ENCODE data around the gene KRT85.

DNA sequence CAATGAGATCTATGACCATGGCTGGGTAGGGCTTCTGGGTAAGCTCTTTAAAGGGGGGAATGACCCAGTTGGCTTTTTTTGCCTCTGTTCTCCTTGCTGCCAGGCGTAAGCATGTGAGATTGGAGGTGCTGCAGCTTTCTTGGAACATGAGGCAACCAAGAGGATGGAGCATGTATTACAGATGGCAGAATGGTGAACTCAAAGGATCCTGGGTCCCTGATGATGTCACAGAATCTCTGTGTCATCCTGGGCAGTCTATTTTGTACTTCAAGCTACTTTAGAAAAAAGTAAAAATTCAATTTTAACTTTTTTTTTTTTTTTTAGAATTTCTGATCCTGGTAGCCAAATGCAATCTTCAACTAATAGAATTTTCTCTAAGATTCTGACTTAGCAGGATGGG, 30.9 kb upstream of the KRT85 start:
- TF ChIP-seq, protein P1, sequence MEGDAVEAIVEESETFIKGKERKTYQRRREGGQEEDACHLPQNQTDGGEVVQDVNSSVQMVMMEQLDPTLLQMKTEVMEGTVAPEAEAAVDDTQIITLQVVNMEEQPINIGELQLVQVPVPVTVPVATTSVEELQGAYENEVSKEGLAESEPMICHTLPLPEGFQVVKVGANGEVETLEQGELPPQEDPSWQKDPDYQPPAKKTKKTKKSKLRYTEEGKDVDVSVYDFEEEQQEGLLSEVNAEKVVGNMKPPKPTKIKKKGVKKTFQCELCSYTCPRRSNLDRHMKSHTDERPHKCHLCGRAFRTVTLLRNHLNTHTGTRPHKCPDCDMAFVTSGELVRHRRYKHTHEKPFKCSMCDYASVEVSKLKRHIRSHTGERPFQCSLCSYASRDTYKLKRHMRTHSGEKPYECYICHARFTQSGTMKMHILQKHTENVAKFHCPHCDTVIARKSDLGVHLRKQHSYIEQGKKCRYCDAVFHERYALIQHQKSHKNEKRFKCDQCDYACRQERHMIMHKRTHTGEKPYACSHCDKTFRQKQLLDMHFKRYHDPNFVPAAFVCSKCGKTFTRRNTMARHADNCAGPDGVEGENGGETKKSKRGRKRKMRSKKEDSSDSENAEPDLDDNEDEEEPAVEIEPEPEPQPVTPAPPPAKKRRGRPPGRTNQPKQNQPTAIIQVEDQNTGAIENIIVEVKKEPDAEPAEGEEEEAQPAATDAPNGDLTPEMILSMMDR (IDR thresholded peaks at IDR 0.05): no peak
- TF ChIP-seq POLR2A (IDR thresholded peaks at IDR 0.05): no peak

Measured in esophagus squamous epithelium (tissue), 4 donors.